GM15510 (cell line): Measurements from ENCODE around the gene IL2RA.

Experiments
- POLR2A ChIP-seq: IDR thresholded peaks from 3 replicates; pipeline ENCODE4 v1.6.1; 2011; ENCODE audit warnings: borderline replicate concordance; ENCODE audit not compliant: insufficient read length; ENCODE audit errors: extremely low read depth

Gene IL2RA

DNA sequence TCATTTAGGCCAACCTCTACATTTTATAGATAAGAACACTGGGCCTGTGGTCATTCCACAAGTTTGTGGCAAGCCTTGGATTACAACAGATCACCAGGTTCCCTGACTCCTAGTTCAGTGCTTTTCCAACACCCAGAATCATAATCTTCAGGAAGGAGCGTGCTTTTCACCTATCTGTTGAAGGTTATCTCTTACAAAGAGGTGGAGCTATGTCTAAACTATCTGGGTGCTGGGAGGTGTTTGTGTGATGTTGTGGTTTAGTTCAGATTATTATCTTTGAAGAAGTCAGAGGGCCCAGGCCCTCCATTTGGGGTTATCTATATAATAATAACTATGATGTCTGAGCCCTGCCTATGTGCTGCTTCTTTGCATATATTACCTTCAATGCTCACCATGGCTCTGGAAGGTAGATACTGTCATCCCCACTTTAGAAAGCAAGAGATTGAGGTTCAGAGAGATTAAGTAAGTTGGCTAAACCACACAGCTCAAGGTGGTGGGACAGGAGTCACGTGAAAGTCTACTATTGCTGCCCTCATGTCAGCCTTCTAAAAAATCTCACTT, 24.0 kb downstream of the IL2RA start:
- no peak for TF ChIP-seq POLR2A

DNA sequence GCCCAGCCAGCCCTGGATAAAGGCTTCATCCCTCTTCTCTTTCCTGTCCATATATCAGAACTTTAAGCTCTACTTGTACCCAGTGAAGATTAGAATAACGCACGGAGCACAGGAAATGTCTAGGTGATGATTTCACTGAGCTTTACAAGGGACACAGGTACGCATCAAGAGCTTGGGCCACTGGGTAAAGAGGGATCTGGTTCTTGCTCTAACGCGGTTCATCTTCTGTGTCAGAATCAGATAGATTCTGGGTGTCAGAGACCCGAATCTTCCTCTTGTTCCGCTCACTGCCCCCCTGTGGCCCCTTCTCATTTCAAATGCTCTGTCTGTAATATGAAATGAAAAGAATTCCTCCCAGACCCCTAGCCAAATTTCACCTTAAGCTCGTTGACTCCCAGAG, 24.7 kb downstream of the IL2RA start:
- no peak for TF ChIP-seq POLR2A

GRCh38 chr10:6036861-6037321, 25.3 kb downstream of the IL2RA start:
- TF ChIP-seq POLR2A = no peak

- TF ChIP-seq POLR2A = no peak
These were observed 26.1 kb downstream of the IL2RA start for GRCh38 chr10:6035931-6036575.

GRCh38 chr10:6035101-6035834, 26.9 kb downstream of the IL2RA start:
- TF ChIP-seq POLR2A = no peak

- no peak for TF ChIP-seq POLR2A
These were observed 27.8 kb downstream of the IL2RA start for GRCh38 chr10:6034371-6034770.

DNA sequence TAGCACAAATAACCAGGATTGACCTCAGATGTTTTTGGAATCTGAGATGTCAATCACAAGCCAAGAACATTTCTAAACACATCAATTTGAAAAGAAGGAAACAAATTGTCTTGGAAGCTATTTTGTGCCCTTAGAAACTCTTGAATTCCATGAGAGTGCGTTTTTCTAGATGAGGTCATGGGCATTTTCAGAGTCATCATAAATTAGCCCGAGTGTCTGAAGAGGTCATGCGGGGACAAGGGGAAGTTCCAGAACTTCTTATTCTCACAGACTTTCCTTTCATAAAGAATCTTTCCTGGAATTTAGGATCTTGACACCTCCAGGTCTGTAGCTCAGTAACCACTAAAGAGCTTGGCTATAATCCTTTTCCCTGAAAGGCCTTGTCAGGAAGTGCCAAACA, 28.2 kb downstream of the IL2RA start:
- TF ChIP-seq POLR2A = no peak

DNA sequence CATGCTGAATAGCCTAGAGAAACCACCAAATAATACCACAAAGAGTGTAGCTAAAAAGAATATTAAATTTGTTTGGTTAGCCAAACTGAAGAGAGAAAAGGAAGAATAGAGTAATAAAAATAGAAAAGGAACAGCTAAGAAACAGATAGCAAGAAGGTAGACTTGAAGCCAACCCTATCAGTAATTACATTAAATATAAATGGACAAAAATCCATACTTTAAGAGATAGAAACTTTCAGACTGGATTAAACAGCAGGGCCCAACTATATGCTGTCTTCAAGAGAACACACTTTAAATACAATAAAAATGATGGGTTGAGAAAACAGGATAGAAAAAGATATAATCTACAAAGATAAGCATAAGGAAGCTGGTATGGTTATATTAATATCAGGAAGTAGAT, 31.2 kb downstream of the IL2RA start:
- no peak for TF ChIP-seq POLR2A

- no peak for TF ChIP-seq POLR2A
These were observed 31.9 kb downstream of the IL2RA start for GRCh38 chr10:6030217-6030616.

DNA sequence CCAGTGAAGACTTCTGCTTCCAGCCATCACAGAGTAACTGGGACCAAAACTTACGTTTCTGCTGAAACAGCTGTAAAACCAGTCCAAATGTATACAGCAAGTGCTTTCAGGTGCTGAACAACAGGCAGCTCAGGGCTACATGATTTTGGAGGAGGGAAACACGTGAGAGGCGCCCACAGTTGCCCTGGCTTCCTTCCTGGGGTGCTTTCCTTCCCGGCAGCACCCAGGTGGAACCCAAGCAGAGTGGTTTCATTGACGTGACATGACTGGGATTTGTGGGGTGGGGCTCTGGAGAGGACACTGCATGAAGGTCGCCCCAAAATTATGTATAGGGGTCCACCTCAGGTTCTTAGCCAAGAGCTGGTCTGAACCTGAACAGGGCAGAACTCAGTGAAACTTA, 34.2 kb downstream of the IL2RA start:
- no peak for TF ChIP-seq POLR2A

DNA sequence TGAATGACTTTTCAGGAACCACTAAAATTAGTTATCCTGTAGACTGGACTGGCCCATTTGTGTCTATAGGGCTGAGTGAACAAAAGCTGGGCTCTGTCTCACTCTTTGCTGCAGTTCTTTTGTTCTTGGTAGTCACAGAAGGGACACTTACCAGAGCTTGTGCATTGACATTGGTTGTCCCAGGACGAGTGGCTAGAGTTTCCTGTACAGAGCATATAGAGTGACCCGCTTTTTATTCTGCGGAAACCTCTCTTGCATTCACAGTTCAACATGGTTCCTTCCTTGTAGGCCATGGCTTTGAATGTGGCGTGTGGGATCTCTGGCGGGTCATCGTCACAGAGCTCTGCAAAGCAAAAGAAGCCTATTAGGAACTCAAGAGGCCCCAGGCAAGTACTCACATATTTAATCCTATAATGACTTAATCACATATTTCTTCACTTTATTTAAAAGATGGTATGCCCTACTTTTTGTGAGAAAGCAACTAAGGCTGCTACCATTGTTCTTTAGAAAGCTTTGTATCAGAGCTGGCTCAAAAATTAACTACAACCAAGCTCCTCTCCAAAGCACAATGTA, 36.4 kb downstream of the IL2RA start:
- TF ChIP-seq POLR2A = no peak

DNA sequence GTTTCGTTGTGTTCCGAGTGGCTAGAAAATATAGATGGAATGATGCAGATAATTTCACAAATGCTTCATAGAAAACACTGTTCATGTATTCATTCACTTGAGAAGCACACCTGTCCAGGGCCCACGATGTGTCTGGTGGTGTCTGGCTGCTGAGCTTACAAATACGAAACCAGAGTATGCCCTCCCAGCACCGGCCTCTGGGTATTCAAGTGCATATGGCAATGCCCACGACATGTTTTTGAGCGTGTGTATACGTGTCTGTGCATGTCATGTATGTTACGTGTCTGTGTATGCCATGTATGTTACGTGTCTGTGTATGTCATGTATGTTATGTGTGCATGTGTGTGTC, 37.9 kb downstream of the IL2RA start:
- no peak for TF ChIP-seq POLR2A

DNA sequence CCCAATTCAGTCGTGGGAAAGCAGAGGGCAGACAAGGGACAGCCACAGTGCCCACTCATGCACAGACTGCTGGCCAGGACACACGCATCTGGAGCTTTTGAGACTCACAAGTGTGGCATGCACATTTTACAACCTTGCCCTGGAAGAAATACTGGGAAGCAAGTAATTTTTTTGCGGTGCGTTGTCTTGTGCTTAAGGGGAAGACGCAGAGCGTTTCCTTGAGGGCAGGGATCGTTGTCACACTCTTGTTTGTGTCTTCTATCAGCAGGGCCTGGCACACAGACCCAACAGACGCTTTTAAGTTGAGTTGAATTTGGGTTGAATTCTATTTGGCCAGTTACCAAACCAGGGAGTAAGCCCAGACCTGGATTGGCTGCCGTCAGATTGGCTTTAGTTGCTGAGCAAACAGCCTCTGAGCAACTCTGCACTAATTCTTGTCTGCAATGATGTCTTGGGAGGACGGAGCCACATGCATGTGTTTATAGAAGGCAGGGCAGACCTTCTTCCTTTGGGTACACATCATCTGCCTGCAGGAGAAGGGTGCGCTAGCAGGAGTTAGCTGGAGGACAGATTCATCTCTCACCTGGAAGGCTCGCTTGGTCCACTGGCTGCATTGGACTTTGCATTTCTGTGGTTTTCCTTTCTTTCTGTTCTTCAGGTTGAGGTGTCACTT, 38.4 kb downstream of the IL2RA start:
- TF ChIP-seq POLR2A = no peak

DNA sequence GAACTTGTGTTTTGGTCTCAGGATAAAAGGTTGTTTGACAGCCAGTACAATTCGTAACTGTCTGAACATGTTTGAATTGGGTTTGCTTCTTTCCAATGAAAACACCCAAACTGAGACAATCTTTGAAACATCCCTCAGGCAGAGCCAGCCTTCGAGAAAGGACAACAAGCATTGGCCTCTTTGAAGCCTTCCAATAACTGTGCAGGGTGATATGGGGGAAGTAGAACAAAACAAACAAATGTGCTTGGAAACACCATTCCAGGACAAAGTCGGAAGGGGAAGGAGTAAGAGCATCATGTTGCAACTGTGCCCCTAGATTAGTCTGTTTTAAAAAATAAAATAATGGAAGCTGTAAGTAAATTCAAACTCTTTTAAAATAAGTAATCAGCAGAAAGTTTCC, 39.5 kb downstream of the IL2RA start:
- no peak for TF ChIP-seq POLR2A

DNA sequence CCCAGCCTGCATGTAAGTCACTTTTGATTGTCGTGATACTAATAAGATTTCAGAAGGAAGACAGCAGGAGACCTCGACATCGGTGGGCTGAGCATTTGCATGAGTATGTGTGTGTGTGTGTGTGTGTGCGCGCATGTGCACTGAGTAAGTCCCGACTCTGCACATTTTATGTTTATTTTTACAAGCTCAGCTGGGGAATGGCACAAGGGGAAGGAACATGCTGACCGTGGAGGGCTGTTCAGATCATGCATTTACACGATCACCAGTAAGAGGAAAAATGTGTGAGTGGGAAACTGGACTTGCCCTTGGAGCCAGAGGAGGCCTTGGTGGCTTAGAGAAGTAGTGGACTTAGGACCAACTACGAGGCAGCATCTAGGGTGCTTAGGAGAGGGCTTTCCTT, 41.3 kb downstream of the IL2RA start:
- TF ChIP-seq POLR2A = no peak

- no peak for TF ChIP-seq POLR2A
These were observed 42.4 kb downstream of the IL2RA start for GRCh38 chr10:6019796-6020195.
